SK-N-SH treated with all-trans-retinoic acid at 6 μM for 48 hours (cell line): ENCODE measurements around the gene PEAK3.

ENCODE experiments used
- ARNTL ChIP-seq: fragments of 450-650 bp; formaldehyde crosslinking; IDR thresholded peaks from 2 replicates; pipeline ENCODE4 v1.5.0; 2020; ENCODE audit warnings: low read depth, mild to moderate bottlenecking, moderate library complexity, borderline replicate concordance
- ESRRG ChIP-seq: fragments of 250-450 bp; sonication (Bioruptor Pico); IDR thresholded peaks from 2 replicates; pipeline ENCODE4 v1.6.1; 2021; ENCODE audit warnings: mild to moderate bottlenecking
- ISL1 ChIP-seq: fragments of 250-450 bp; sonication (Bioruptor Pico); IDR thresholded peaks from 2 replicates; pipeline ENCODE4 v2.1.2; 2022; ENCODE audit warnings: mild to moderate bottlenecking, moderate library complexity
- OSR1 ChIP-seq: fragments of 250-450 bp; sonication (Bioruptor Pico); IDR thresholded peaks from 2 replicates; pipeline ENCODE4 v1.8.0; 2022; ENCODE audit warnings: moderate library complexity, mild to moderate bottlenecking, inconsistent platforms
- PPARA ChIP-seq: fragments of 250-450 bp; sonication (Bioruptor Pico); IDR thresholded peaks from 2 replicates; pipeline ENCODE4 v1.5.0; 2020; ENCODE audit warnings: mild to moderate bottlenecking, borderline replicate concordance
- TCF4 ChIP-seq: fragments of 250-450 bp; sonication (Bioruptor Pico); IDR thresholded peaks from 2 replicates; pipeline ENCODE4 v1.8.0; 2021; ENCODE audit warnings: mild to moderate bottlenecking, moderate library complexity, borderline replicate concordance
- ZFP3 ChIP-seq: fragments of 250-450 bp; sonication (Bioruptor Pico); IDR thresholded peaks from 2 replicates; pipeline ENCODE4 v1.5.0; 2020; ENCODE audit warnings: mild to moderate bottlenecking, moderate library complexity
- TF ChIP-seq, protein P1 (sequence below): fragments of 250-450 bp; sonication (Bioruptor Pico); IDR thresholded peaks from 2 replicates; pipeline ENCODE4 v1.8.0; 2020; ENCODE audit warnings: mild to moderate bottlenecking, moderate library complexity, borderline replicate concordance
- TF ChIP-seq, protein P2 (sequence below): fragments of 250-450 bp; sonication (Bioruptor Pico); IDR thresholded peaks from 2 replicates; pipeline ENCODE4 v1.8.0; 2021; ENCODE audit warnings: low read depth, mild to moderate bottlenecking, moderate library complexity, borderline replicate concordance
- TF ChIP-seq, protein P3 (sequence below): fragments of 250-450 bp; sonication (Bioruptor Pico); IDR thresholded peaks from 2 replicates; pipeline ENCODE4 v1.5.1; 2020; ENCODE audit warnings: low read depth, mild to moderate bottlenecking, moderate library complexity

DNA sequence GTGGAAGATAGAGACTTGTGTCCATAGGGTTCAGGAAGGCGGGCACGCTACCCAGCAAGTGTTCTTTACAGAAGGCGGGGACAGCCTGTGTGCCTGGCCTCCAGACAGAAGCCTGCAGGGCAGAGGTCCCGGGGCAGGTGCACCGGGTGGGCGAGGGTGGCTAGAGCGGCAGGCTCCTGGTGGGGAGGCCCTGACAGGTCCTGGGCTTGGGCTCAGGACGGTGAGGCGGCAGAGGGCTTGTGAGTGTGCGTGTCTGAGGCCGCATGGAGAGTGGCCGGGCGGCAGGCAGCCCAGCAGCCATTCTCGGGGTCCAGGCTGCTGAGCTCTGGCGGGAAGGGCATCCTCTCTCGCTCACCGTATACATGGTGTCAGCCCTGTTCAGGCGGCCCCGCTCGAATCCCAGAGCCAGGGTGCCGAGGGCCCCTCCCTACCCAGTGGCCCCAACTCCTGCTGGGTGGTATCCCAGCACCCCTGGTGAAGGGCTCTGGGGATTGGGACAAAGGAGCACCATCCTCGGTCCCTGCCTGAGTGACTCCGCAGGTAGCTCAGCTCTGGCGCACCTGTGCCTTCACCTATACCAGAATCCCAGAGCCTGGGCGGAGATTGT, 35.9 kb downstream of the PEAK3 start:
- TF ChIP-seq, protein P1, sequence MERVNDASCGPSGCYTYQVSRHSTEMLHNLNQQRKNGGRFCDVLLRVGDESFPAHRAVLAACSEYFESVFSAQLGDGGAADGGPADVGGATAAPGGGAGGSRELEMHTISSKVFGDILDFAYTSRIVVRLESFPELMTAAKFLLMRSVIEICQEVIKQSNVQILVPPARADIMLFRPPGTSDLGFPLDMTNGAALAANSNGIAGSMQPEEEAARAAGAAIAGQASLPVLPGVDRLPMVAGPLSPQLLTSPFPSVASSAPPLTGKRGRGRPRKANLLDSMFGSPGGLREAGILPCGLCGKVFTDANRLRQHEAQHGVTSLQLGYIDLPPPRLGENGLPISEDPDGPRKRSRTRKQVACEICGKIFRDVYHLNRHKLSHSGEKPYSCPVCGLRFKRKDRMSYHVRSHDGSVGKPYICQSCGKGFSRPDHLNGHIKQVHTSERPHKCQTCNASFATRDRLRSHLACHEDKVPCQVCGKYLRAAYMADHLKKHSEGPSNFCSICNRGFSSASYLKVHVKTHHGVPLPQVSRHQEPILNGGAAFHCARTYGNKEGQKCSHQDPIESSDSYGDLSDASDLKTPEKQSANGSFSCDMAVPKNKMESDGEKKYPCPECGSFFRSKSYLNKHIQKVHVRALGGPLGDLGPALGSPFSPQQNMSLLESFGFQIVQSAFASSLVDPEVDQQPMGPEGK (CRISPR knock-in tag): no peak
- TF ChIP-seq, protein P2, sequence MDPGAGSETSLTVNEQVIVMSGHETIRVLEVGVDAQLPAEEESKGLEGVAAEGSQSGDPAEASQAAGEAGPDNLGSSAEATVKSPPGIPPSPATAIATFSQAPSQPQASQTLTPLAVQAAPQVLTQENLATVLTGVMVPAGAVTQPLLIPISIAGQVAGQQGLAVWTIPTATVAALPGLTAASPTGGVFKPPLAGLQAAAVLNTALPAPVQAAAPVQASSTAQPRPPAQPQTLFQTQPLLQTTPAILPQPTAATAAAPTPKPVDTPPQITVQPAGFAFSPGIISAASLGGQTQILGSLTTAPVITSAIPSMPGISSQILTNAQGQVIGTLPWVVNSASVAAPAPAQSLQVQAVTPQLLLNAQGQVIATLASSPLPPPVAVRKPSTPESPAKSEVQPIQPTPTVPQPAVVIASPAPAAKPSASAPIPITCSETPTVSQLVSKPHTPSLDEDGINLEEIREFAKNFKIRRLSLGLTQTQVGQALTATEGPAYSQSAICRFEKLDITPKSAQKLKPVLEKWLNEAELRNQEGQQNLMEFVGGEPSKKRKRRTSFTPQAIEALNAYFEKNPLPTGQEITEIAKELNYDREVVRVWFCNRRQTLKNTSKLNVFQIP (CRISPR knock-in tag): no peak
- TF ChIP-seq OSR1: no peak
- TF ChIP-seq, protein P3, sequence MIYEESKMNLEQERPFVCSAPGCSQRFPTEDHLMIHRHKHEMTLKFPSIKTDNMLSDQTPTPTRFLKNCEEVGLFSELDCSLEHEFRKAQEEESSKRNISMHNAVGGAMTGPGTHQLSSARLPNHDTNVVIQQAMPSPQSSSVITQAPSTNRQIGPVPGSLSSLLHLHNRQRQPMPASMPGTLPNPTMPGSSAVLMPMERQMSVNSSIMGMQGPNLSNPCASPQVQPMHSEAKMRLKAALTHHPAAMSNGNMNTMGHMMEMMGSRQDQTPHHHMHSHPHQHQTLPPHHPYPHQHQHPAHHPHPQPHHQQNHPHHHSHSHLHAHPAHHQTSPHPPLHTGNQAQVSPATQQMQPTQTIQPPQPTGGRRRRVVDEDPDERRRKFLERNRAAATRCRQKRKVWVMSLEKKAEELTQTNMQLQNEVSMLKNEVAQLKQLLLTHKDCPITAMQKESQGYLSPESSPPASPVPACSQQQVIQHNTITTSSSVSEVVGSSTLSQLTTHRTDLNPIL: no peak
- TF ChIP-seq ESRRG (CRISPR knock-in tag): no peak
- TF ChIP-seq PPARA (CRISPR knock-in tag): no peak
- TF ChIP-seq ARNTL: no peak
- no peak for TF ChIP-seq ZFP3 (CRISPR knock-in tag)
- no peak for TF ChIP-seq TCF4 (CRISPR knock-in tag)
- no peak for TF ChIP-seq ISL1 (CRISPR knock-in tag)
